HepG2 (cell line): ENCODE data around the gene C16orf89. TPM values are rescaled to one million over a fixed set of nuclear protein-coding genes. Genes with fewer than 3 reads are reported as not detected.

Experiments
- NCOR1 ChIP-seq: fragments of 200-600 bp; sonication (generic); IDR thresholded peaks from 2 replicates; pipeline ENCODE4 v1.7.0; 2017; ENCODE audit warnings: antibody characterized with exemption, low read length, borderline replicate concordance
- NFKB2 ChIP-seq: sonication (generic); formaldehyde crosslinking; IDR thresholded peaks from 2 replicates; pipeline ENCODE4 v1.4.0; 2020; ENCODE audit warnings: missing genetic modification reagents, borderline replicate concordance
- RFX1 ChIP-seq: fragments of 450-650 bp; IDR thresholded peaks from 2 replicates; pipeline ENCODE4 v1.6.1; 2017
- RFXAP ChIP-seq: sonication (generic); formaldehyde crosslinking; IDR thresholded peaks from 2 replicates; pipeline ENCODE4 v1.4.0; 2020; ENCODE audit warnings: missing genetic modification reagents, borderline replicate concordance
- SALL2 ChIP-seq: sonication (generic); formaldehyde crosslinking; IDR thresholded peaks from 2 replicates; pipeline ENCODE4 v1.8.1; 2023; ENCODE audit warnings: mild to moderate bottlenecking, missing genetic modification reagents, inconsistent platforms
- SIN3A ChIP-seq: IDR thresholded peaks from 2 replicates; pipeline ENCODE4 v1.6.1; 2011; ENCODE audit warnings: low read depth, mild to moderate bottlenecking, control low read depth, low read length, borderline replicate concordance
- SMC3 ChIP-seq: IDR thresholded peaks from 2 replicates; pipeline ENCODE4 v1.6.1; 2011; ENCODE audit warnings: low read length, improper control_type of control experiment
- STAG1 ChIP-seq: sonication (generic); formaldehyde crosslinking; IDR thresholded peaks from 2 replicates; pipeline ENCODE4 v1.4.0; 2020; ENCODE audit warnings: missing genetic modification reagents
- TEAD3 ChIP-seq: optimal IDR thresholded peaks from 2 replicates; pipeline ENCODE3; 2016; ENCODE audit warnings: borderline replicate concordance
- YEATS4 ChIP-seq: sonication (generic); formaldehyde crosslinking; IDR thresholded peaks from 2 replicates; pipeline ENCODE4 v1.4.0; 2020; ENCODE audit warnings: missing genetic modification reagents, borderline replicate concordance
- ZFP90 ChIP-seq: sonication (generic); formaldehyde crosslinking; IDR thresholded peaks from 2 replicates; pipeline ENCODE4 v1.8.0; 2022; ENCODE audit warnings: missing genetic modification reagents, mild to moderate bottlenecking, inconsistent platforms, borderline replicate concordance
- ZNF263 ChIP-seq: sonication (generic); formaldehyde crosslinking; IDR thresholded peaks from 2 replicates; pipeline ENCODE4 v1.4.0; 2020; ENCODE audit warnings: missing genetic modification reagents
- polyA plus RNA-seq, 8 experiments: library from polyadenylated mRNA; depleted of rRNA in 3 of 8; stranded (reverse) in 7 of 8; unstranded in 1 of 8; fragments of >200 nt; fragmentation: Illumina TruSeq in 4 of 8; extraction: Trizol in 4 of 8; gene quantifications; 2 replicates each; pipeline versions ENCODE4 v1.2.1 to v1.2.3, GENCODE V29; 2011 to 2016; ENCODE audit warnings: low read depth in 4 of 8, missing spikeins in 1 of 8, mixed read lengths in 1 of 8; ENCODE audit not compliant: insufficient read depth in 1 of 8
- total RNA-seq, 5 experiments: library from RNA; depleted of rRNA; stranded (reverse); fragments of >200 nt; fragmentation: Illumina TruSeq; extraction: Trizol; gene quantifications; 2 replicates each; pipeline ENCODE4 v1.2.3, GENCODE V29; 2016; ENCODE audit warnings: low read depth in 1 of 5
- TF ChIP-seq, protein P1 (sequence below): sonication (generic); formaldehyde crosslinking; conservative IDR thresholded peaks from 2 replicates; pipeline ENCODE4 v1.5.0; 2020; ENCODE audit warnings: missing genetic modification reagents
- TF ChIP-seq, protein P2 (sequence below): sonication (generic); formaldehyde crosslinking; IDR thresholded peaks from 2 replicates; pipeline ENCODE4 v1.5.0; 2020; ENCODE audit warnings: mild to moderate bottlenecking, missing genetic modification reagents, moderate library complexity
- TF ChIP-seq, protein P3 (sequence below): sonication (generic); formaldehyde crosslinking; IDR thresholded peaks from 2 replicates; pipeline ENCODE4 v1.5.1; 2020; ENCODE audit warnings: mild to moderate bottlenecking, moderate library complexity, missing genetic modification reagents
- TF ChIP-seq, protein P4 (sequence below), 2 experiments: sonication (generic) in 1 of 2; formaldehyde crosslinking in 1 of 2; IDR thresholded peaks; 2 replicates each; pipeline versions ENCODE4 v1.4.0 to v1.6.1; 2016 to 2020; ENCODE audit warnings: borderline replicate concordance in 1 of 2, low read depth in 1 of 2, mild to moderate bottlenecking in 1 of 2, missing genetic modification reagents in 1 of 2
- TF ChIP-seq, protein P5 (sequence below): sonication (generic); IDR thresholded peaks from 2 replicates; pipeline ENCODE4 v1.6.1; 2016; ENCODE audit warnings: low read depth, borderline replicate concordance
- TF ChIP-seq, protein P6 (sequence below): sonication (generic); formaldehyde crosslinking; IDR thresholded peaks from 2 replicates; pipeline ENCODE4 v1.8.1; 2023; ENCODE audit warnings: mild to moderate bottlenecking, inconsistent platforms, moderate library complexity, missing genetic modification reagents, borderline replicate concordance

C16orf89 gene
- total and polyA plus RNA-seq, 2 of the 13 experiments (the other 11 are each of a cell fraction or from before 2014, with no cell fraction given): 1.9 to 3.4 TPM

DNA sequence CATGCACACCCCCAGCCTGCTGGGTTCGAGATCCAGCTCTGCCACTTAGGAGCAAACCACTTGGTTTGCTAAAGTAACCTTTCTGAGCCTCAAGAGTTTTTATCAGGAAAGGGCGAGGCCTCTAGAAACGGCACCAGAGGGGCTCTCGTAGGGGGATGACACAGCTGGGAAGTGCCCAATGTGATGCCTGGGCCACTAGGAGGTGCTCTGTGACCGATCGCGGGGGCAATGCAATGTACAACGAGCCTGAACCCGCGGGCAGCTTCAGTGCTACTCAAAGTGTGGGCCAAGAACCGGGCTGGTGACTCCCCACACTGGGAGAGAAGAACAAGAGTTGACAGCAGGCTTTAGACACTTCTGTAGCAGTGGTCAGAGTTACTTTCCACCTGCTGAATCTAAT, 9.4 kb downstream of the C16orf89 start (continued):
- TF ChIP-seq NCOR1 (no peak), TEAD3 (CRISPR knock-in tag) (peak; percentile 34), RFX1 (no peak), SMC3 (peak; percentile 52; the same call in 1 of the 2 replicates), SALL2 (CRISPR knock-in tag) (no peak), NFKB2 (CRISPR knock-in tag) (peak; percentile 53; the same call in 1 of the 2 replicates), RFXAP (CRISPR knock-in tag) (0 out of 2 replicates have a peak, but pooled peaks have one; percentile 55), SIN3A (no peak), ZNF263 (CRISPR knock-in tag) (0 out of 2 replicates have a peak, but pooled peaks have one; percentile 50), YEATS4 (CRISPR knock-in tag) (0 out of 2 replicates have a peak, but pooled peaks have one; percentile 27), STAG1 (peak; percentile 90), ZFP90 (CRISPR knock-in tag) (0 out of 2 replicates have a peak, but pooled peaks have one; percentile 41)
- TF ChIP-seq, protein P1, sequence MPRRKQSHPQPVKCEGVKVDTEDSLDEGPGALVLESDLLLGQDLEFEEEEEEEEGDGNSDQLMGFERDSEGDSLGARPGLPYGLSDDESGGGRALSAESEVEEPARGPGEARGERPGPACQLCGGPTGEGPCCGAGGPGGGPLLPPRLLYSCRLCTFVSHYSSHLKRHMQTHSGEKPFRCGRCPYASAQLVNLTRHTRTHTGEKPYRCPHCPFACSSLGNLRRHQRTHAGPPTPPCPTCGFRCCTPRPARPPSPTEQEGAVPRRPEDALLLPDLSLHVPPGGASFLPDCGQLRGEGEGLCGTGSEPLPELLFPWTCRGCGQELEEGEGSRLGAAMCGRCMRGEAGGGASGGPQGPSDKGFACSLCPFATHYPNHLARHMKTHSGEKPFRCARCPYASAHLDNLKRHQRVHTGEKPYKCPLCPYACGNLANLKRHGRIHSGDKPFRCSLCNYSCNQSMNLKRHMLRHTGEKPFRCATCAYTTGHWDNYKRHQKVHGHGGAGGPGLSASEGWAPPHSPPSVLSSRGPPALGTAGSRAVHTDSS (CRISPR knock-in tag): 0 out of 2 replicates have a peak, but pooled peaks have one; percentile 65
- TF ChIP-seq, protein P2, sequence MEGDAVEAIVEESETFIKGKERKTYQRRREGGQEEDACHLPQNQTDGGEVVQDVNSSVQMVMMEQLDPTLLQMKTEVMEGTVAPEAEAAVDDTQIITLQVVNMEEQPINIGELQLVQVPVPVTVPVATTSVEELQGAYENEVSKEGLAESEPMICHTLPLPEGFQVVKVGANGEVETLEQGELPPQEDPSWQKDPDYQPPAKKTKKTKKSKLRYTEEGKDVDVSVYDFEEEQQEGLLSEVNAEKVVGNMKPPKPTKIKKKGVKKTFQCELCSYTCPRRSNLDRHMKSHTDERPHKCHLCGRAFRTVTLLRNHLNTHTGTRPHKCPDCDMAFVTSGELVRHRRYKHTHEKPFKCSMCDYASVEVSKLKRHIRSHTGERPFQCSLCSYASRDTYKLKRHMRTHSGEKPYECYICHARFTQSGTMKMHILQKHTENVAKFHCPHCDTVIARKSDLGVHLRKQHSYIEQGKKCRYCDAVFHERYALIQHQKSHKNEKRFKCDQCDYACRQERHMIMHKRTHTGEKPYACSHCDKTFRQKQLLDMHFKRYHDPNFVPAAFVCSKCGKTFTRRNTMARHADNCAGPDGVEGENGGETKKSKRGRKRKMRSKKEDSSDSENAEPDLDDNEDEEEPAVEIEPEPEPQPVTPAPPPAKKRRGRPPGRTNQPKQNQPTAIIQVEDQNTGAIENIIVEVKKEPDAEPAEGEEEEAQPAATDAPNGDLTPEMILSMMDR: peak; percentile 90
- TF ChIP-seq, protein P3, sequence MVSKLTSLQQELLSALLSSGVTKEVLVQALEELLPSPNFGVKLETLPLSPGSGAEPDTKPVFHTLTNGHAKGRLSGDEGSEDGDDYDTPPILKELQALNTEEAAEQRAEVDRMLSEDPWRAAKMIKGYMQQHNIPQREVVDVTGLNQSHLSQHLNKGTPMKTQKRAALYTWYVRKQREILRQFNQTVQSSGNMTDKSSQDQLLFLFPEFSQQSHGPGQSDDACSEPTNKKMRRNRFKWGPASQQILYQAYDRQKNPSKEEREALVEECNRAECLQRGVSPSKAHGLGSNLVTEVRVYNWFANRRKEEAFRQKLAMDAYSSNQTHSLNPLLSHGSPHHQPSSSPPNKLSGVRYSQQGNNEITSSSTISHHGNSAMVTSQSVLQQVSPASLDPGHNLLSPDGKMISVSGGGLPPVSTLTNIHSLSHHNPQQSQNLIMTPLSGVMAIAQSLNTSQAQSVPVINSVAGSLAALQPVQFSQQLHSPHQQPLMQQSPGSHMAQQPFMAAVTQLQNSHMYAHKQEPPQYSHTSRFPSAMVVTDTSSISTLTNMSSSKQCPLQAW: peak; percentile 28; the same call in 1 of the 2 replicates
- TF ChIP-seq, protein P4, sequence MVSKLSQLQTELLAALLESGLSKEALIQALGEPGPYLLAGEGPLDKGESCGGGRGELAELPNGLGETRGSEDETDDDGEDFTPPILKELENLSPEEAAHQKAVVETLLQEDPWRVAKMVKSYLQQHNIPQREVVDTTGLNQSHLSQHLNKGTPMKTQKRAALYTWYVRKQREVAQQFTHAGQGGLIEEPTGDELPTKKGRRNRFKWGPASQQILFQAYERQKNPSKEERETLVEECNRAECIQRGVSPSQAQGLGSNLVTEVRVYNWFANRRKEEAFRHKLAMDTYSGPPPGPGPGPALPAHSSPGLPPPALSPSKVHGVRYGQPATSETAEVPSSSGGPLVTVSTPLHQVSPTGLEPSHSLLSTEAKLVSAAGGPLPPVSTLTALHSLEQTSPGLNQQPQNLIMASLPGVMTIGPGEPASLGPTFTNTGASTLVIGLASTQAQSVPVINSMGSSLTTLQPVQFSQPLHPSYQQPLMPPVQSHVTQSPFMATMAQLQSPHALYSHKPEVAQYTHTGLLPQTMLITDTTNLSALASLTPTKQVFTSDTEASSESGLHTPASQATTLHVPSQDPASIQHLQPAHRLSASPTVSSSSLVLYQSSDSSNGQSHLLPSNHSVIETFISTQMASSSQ (IDR thresholded peaks at IDR 0.05; ENCODE audit: low read depth): no peak
- TF ChIP-seq, protein P4 (CRISPR knock-in tag; IDR thresholded peaks at IDR 0.05; ENCODE audit: borderline replicate concordance): no peak
- TF ChIP-seq, protein P5, sequence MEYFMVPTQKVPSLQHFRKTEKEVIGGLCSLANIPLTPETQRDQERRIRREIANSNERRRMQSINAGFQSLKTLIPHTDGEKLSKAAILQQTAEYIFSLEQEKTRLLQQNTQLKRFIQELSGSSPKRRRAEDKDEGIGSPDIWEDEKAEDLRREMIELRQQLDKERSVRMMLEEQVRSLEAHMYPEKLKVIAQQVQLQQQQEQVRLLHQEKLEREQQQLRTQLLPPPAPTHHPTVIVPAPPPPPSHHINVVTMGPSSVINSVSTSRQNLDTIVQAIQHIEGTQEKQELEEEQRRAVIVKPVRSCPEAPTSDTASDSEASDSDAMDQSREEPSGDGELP: peak; percentile 62; the same call in 1 of the 2 replicates
- TF ChIP-seq, protein P6, sequence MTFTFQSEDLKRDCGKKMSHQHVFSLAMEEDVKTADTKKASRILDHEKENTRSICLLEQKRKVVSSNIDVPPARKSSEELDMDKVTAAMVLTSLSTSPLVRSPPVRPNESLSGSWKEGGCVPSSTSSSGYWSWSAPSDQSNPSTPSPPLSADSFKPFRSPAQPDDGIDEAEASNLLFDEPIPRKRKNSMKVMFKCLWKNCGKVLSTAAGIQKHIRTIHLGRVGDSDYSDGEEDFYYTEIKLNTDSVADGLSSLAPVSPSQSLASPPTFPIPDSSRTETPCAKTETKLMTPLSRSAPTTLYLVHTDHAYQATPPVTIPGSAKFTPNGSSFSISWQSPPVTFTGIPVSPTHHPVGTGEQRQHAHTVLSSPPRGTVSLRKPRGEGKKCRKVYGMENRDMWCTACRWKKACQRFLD (CRISPR knock-in tag): peak; percentile 67; the same call in 1 of the 2 replicates
